OCI-LY3 (cell line): ENCODE data around the gene SBK3.
"Not testable (repeated sequence)": the region's sequence is repeated elsewhere in the genome, so short reads cannot be mapped to it uniquely, and the experiment has no call there.

ENCODE experiments used
- H2AFZ ChIP-seq: fragments of 200-600, 300-600 bp; shearing (Covaris generic); 2 replicates; pipeline ENCODE4 v1.6.0; 2014; ENCODE audit warnings: antibody characterized with exemption, low read depth, low read length
- H3K27ac ChIP-seq: fragments of 200-600, 300-600 bp; sonication (generic); 2 replicates; pipeline ENCODE4 v1.5.1; 2014; ENCODE audit warnings: mild to moderate bottlenecking, low read length, moderate library complexity, mixed read lengths
- H3K27me3 ChIP-seq: fragments of 200-600, 300-600 bp; sonication (generic); 2 replicates; pipeline ENCODE4 v1.6.1; 2014; ENCODE audit warnings: low read depth, low read length, mixed read lengths
- H3K36me3 ChIP-seq: fragments of 200-600, 300-600 bp; sonication (generic); replicated peaks from 2 replicates; pipeline ENCODE3; 2014; ENCODE audit warnings: low read depth, low read length, mixed read lengths
- H3K4me1 ChIP-seq: fragments of 300-600, 200-600 bp; sonication (generic); 2 replicates; pipeline ENCODE4 v1.6.1; 2014; ENCODE audit warnings: low read length, mixed read lengths
- H3K4me2 ChIP-seq: fragments of 200-600, 300-600 bp; sonication (generic); 2 replicates; pipeline ENCODE4 v1.6.1; 2014; ENCODE audit warnings: low read length, mixed read lengths
- H3K4me3 ChIP-seq: fragments of 300-600, 200-600 bp; sonication (generic); 2 replicates; pipeline ENCODE4 v1.5.1; 2014; ENCODE audit warnings: antibody characterized with exemption, mild to moderate bottlenecking, low read length, moderate library complexity
- H3K79me2 ChIP-seq: fragments of 300-600, 200-600 bp; shearing (Covaris generic); 2 replicates; pipeline ENCODE4 v1.6.1; 2014; ENCODE audit warnings: mild to moderate bottlenecking, low read length, mixed read lengths
- H3K9ac ChIP-seq: fragments of 300-600, 200-600 bp; shearing (Covaris generic); 2 replicates; pipeline ENCODE4 v1.6.0; 2014; ENCODE audit warnings: mild to moderate bottlenecking, low read length, moderate library complexity
- H3K9me3 ChIP-seq: fragments of 200-600, 300-600 bp; shearing (Covaris generic); 2 replicates; pipeline ENCODE4 v1.6.1; 2014; ENCODE audit warnings: low read length, mixed read lengths; ENCODE audit not compliant: insufficient read depth
- H4K20me1 ChIP-seq: fragments of 200-600, 300-600 bp; sonication (generic); 2 replicates; pipeline ENCODE4 v1.6.1; 2016; ENCODE audit warnings: low read length, mixed read lengths; ENCODE audit not compliant: insufficient read depth
- CTCF ChIP-seq: fragments of 200-600, 300-600 bp; sonication (generic); IDR thresholded peaks from 2 replicates; pipeline ENCODE4 v1.5.1; 2014; ENCODE audit warnings: antibody characterized with exemption, low read length, low read depth
- EZH2phosphoT487 ChIP-seq: fragments of 200-600 bp; shearing (Covaris generic); IDR thresholded peaks from 2 replicates; pipeline ENCODE4 v1.6.1; 2018; ENCODE audit warnings: antibody characterized with exemption, mixed run types, low read depth

SBK3 gene

GRCh38 chr19:55502197-55502952, 43.0 kb downstream of the SBK3 start:
- H3K27ac ChIP-seq = no peak overlapping the region
- no peak for TF ChIP-seq CTCF
- TF ChIP-seq EZH2phosphoT487 = no peak
- no peak overlapping the region for H3K4me2 ChIP-seq
- no peaks in the 10 kb centered on the region for H3K79me2 ChIP-seq
- no peaks in the 10 kb centered on the region for H4K20me1 ChIP-seq
- peaks cover 6% of the 10 kb centered on the region; the same call in 1 of the 2 replicates for H3K27me3 ChIP-seq
- H3K4me1 ChIP-seq = peaks cover 6% of the 10 kb centered on the region
- H3K9me3 ChIP-seq = 0 out of 2 replicates have a peak, but pooled peaks cover 4% of the 10 kb centered on the region
- H3K4me3 ChIP-seq = no peak overlapping the region
- peaks cover 2% of the 10 kb centered on the region for H3K36me3 ChIP-seq
- no peak overlapping the region for H3K9ac ChIP-seq
- no peak overlapping the region for H2AFZ ChIP-seq

- Histone ChIP-seq H3K79me2 (no peaks in the 10 kb centered on the region), H3K4me1 (peaks cover 6% of the 10 kb centered on the region), H3K4me3 (no peak overlapping the region), H3K9me3 (0 out of 2 replicates have a peak, but pooled peaks cover 4% of the 10 kb centered on the region), H4K20me1 (no peaks in the 10 kb centered on the region), H3K27ac (no peak overlapping the region), H3K27me3 (peaks cover 6% of the 10 kb centered on the region; the same call in 1 of the 2 replicates), H3K4me2 (no peak overlapping the region), H3K9ac (no peak overlapping the region), H2AFZ (no peak overlapping the region), H3K36me3 (peaks cover 2% of the 10 kb centered on the region)
- TF ChIP-seq CTCF = no peak
- TF ChIP-seq EZH2phosphoT487 = no peak
Measured at GRCh38 chr19:55500368-55500952, 44.9 kb downstream of the SBK3 start.

- Histone ChIP-seq H3K4me1 (peaks cover 2% of the 10 kb centered on the region), H3K4me2 (no peak overlapping the region), H3K27me3 (no peaks in the 10 kb centered on the region), H3K79me2 (no peaks in the 10 kb centered on the region), H2AFZ (no peak overlapping the region), H3K4me3 (no peak overlapping the region), H3K27ac (no peak overlapping the region), H3K9me3 (no peaks in the 10 kb centered on the region), H3K36me3 (peaks cover 2% of the 10 kb centered on the region), H3K9ac (no peak overlapping the region), H4K20me1 (no peaks in the 10 kb centered on the region)
- TF ChIP-seq EZH2phosphoT487 = no peak
Measured at GRCh38 chr19:55498246-55498840, 47.0 kb downstream of the SBK3 start.

DNA sequence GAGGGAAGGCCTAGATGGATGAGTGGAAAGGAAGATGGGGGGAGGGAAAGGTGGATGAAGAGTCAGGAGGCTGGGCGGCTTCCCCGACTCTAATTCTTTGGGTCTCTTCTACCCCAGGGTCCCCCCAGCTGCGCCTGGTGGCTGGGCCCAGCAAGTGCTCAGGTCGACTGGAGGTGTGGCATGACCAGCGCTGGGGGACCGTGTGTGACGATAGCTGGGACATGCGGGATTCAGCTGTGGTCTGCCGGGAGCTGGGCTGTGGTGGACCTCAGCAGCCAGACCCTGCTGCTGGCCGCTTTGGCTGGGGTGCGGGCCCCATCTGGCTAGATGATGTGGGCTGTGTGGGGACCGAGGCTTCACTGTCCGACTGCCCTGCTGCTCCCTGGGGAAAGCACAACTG, 47.6 kb downstream of the SBK3 start:
- H3K9ac ChIP-seq = no peak overlapping the region
- H3K4me2 ChIP-seq = no peak overlapping the region
- H3K4me3 ChIP-seq = no peak overlapping the region
- no peak overlapping the region for H3K27ac ChIP-seq
- no peaks in the 10 kb centered on the region for H3K4me1 ChIP-seq
- H4K20me1 ChIP-seq = no peaks in the 10 kb centered on the region
- no peaks in the 10 kb centered on the region for H3K36me3 ChIP-seq
- H3K9me3 ChIP-seq = no peaks in the 10 kb centered on the region
- no peak overlapping the region for H2AFZ ChIP-seq
- no peaks in the 10 kb centered on the region for H3K79me2 ChIP-seq
- no peaks in the 10 kb centered on the region for H3K27me3 ChIP-seq
- TF ChIP-seq CTCF (no peak), EZH2phosphoT487 (no peak)

- not testable (repeated sequence) for H3K9me3 ChIP-seq, H3K4me2 ChIP-seq, H3K27me3 ChIP-seq, H4K20me1 ChIP-seq, H3K79me2 ChIP-seq, H3K36me3 ChIP-seq, H3K9ac ChIP-seq, H3K4me3 ChIP-seq, H3K4me1 ChIP-seq, H3K27ac ChIP-seq, H2AFZ ChIP-seq
Measured at GRCh38 chr19:55496820-55497219, 48.5 kb downstream of the SBK3 start.
